GF-D8 (cell line): ENCODE measurements around the gene FBRSL1.
"Not testable (repeated sequence)": the region's sequence is repeated elsewhere in the genome, so short reads cannot be mapped to it uniquely, and the experiment has no call there.

Experiments
- DNase-seq: peaks from one replicate; lab custom pipeline; 2025; lab: John Stamatoyannopoulos, UW

The FBRSL1 gene

GRCh38 chr12:132489602-132490266 is at the start of gene FBRSL1:
FBRSL1 (plus strand) TSS chr12:132490151.
- DNase-seq = peak; percentile 72

DNA sequence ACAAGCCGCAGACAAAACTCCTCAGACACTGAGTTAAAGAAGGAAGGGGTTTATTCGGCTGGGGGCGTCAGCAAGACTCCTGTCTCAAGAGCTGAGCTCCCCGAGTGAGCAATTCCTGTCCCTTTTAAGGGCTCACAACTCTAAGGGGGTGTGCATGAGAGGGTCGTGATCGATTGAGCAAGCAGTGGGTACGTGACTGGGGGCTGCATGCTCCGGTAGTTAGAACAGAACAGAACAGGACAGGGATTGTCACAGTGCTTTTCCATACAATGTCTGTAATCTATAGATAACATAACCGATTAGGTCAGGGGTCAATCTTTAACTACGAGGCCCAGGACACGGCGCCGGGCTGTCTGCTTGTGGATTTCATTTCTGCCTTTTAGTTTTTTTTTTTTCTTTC is 49.5 kb upstream of the FBRSL1 start:
- not testable (repeated sequence) for DNase-seq

GRCh38 chr12:132441871-132442863 is 47.8 kb upstream of the FBRSL1 start:
- DNase-seq = no peak

GRCh38 chr12:132443091-132443490 is 46.9 kb upstream of the FBRSL1 start:
- DNase-seq = no peak

- DNase-seq = no peak
These were observed 45.7 kb upstream of the FBRSL1 start for GRCh38 chr12:132444283-132444682.

GRCh38 chr12:132444957-132445883 is 44.7 kb upstream of the FBRSL1 start:
- no peak for DNase-seq

DNA sequence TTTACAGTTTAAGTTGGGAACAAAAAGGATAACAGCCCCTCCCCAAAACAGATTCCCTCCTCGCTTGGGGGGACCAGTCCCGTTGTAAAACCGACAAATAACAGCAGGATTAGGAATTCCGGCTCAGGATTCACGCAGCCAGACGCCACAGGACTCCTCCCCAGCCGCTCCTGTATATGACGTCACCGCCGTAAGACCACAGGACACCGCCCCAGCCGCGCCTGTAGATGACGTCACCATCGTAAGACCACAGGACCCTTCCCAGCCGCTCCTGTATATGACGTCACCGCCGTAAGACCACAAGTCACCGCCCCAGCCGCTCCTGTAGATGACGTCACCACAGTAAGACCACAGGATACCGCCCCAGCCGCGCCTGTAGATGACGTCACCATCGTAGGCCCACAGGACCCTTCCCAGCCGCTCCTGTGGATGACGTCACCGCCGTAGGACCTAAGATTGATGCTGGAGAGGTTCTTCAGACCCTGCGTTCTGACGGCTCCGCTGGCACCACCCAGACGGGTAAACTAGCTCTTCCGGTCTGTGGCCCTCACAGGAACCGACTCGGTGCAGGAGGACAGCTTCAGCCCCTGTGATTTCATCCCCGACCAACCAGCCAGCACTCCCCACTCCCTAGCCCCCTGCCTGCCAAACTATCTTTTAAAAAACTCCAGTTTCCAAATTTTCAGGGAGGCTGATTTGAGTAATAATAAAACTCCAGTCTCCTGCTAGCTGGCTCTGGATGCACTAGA is 43.9 kb upstream of the FBRSL1 start:
- DNase-seq = no peak

GRCh38 chr12:132446633-132447326 is 43.2 kb upstream of the FBRSL1 start:
- no peak for DNase-seq

DNA sequence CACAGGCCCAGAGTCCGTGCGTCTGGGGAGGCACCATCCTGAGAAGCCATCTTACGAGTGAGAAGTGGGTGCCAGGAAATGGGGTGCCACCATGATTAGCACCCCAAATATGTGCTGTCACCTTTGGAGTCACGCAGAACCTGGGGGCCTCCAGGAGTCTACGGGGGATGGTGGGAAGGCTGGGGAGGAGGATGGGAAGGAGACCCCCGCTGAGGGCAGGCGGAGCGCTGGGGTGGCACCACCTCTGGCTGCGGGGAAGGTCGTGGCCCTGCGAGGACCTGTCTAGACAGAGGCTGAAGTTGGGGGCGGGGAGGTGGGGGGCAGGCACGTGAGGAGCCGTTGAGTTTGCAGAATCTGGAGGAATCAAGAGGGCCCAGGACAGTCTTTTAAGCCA is 42.6 kb upstream of the FBRSL1 start:
- DNase-seq = no peak

- no peak for DNase-seq
These were observed 42.1 kb upstream of the FBRSL1 start for GRCh38 chr12:132447731-132448462.

DNA sequence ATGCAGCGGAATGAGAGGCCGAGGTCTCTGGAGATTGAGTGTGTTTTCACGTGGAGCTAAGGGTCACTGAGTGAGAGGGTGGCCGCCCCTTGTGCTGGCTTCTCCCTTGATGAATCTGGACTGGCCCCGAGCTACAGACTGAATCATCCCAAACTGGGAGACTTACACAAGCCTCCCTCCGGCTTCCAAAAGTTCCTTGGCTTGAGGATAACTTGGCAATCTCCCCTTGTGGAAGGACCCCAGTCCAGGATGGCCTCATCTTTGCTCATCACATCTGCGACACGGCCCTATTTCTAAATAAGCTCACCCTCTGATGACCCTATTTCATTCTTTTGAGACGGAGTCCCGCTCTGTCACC is 41.5 kb upstream of the FBRSL1 start:
- DNase-seq = no peak

GRCh38 chr12:132449565-132450417 is 40.2 kb upstream of the FBRSL1 start:
- DNase-seq = no peak

GRCh38 chr12:132450418-132451171 is 39.4 kb upstream of the FBRSL1 start:
- DNase-seq = no peak

DNA sequence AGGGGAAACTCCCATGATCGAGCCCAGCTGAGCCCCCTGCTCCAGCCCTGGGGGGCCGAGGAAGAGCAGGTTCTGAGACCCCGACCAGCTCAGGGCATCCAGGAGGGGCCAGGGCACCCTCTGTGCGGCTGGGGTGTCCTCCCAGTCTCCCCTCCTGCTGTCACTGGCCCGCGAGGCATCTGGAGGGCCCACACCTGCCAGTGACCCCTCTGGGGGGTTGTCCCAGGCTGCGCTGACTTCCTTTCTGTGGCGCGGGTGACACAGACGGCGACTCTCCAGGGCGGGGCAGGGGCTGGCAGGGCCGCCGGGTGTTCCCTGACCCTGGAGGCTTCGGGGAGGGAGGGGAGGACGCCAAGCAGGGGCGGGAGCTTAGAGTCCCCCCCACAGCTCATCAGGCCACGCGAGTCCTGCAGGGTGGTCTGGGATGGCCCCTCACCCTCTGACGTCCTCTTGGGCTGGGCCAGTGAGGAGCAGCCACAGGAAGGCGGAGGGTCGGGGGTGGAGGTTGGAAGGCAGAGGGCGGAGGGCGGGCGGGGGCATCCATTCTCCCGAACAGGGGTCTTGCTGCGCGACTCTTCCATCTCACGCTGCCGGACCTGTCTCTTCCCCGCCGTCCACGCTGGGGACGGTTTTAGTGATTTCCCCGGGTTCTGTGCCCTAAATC is 38.6 kb upstream of the FBRSL1 start:
- no peak for DNase-seq

- DNase-seq = no peak
These were observed 38.1 kb upstream of the FBRSL1 start for GRCh38 chr12:132451836-132452195.

DNA sequence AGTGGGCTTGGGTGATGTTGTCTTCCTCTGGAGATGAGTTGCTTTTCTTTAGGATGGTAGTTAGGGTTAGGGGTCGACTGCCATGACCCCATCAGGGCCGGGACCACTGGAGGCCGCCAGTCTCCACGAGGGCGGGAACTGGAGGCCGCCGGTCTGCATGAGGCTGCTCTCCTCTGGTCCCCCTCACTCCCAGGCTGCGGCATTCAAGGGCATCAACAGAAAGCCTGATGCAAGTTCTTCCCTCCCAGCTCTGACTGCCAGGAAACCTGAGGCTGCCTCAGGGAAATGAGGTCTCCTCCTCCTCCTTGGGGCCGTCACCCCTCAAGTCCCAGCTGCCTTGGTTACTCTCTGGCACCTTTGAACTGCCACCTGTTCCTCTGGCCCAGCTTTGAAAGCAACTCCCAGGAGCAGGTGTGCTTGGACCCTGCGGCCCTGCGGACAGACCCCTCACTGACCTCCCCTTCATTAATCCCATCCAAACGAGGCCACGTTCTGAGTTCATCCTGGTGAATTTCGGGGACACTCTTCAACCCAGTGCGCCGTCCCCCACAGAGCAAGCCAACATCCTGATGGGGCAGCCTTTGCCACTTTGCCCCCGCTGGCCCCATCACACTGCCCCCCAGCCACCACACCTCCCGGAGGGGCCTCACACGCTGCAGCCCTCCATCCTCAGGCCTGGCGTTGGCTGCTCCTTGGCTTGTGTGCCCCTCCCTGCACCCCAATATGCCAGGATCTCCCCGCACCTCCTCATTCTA is 37.2 kb upstream of the FBRSL1 start:
- DNase-seq = no peak
